Ishikawa (cell line): ENCODE results near the gene CDK5RAP1.

ENCODE experiments used
- CEBPB ChIP-seq: IDR thresholded peaks from 2 replicates; pipeline ENCODE4 v1.6.1; 2012
- CREB1 ChIP-seq: IDR thresholded peaks from 2 replicates; pipeline ENCODE4 v1.6.1; 2012; ENCODE audit warnings: low read depth
- EGR1 ChIP-seq: IDR thresholded peaks from 2 replicates; pipeline ENCODE4 v1.6.1; 2012
- EP300 ChIP-seq: IDR thresholded peaks from 2 replicates; pipeline ENCODE4 v1.6.1; 2012; ENCODE audit warnings: borderline replicate concordance
- FOXM1 ChIP-seq: IDR thresholded peaks from 2 replicates; pipeline ENCODE4 v1.6.1; 2012; ENCODE audit warnings: low read depth, borderline replicate concordance
- MAX ChIP-seq: IDR thresholded peaks from 2 replicates; pipeline ENCODE4 v1.6.1; 2012
- NFIC ChIP-seq: IDR thresholded peaks from 2 replicates; pipeline ENCODE4 v1.6.1; 2012
- RAD21 ChIP-seq: IDR thresholded peaks from 2 replicates; pipeline ENCODE4 v1.6.1; 2012; ENCODE audit warnings: low read depth
- REST ChIP-seq: IDR thresholded peaks from 2 replicates; pipeline ENCODE4 v1.6.1; 2012; ENCODE audit warnings: low read depth, mild to moderate bottlenecking
- TAF1 ChIP-seq: IDR thresholded peaks from 2 replicates; pipeline ENCODE4 v1.6.1; 2012; ENCODE audit warnings: low read depth, mild to moderate bottlenecking
- TCF12 ChIP-seq: IDR thresholded peaks from 2 replicates; pipeline ENCODE4 v1.6.1; 2012; ENCODE audit warnings: low read depth
- TEAD4 ChIP-seq: IDR thresholded peaks from 2 replicates; pipeline ENCODE4 v1.6.1; 2012
- USF1 ChIP-seq: IDR thresholded peaks from 2 replicates; pipeline ENCODE4 v1.6.1; 2012
- YY1 ChIP-seq: IDR thresholded peaks from 2 replicates; pipeline ENCODE4 v1.6.1; 2012; ENCODE audit warnings: low read depth
- ZBTB7A ChIP-seq: IDR thresholded peaks from 2 replicates; pipeline ENCODE4 v1.6.1; 2012; ENCODE audit warnings: low read depth

The CDK5RAP1 gene

GRCh38 chr20:33394718-33395117 lies 6.6 kb downstream of the CDK5RAP1 start:
- TF ChIP-seq TAF1 (no peak), EGR1 (no peak), FOXM1 (no peak), CEBPB (no peak), YY1 (no peak), ZBTB7A (no peak), EP300 (no peak), NFIC (no peak), USF1 (no peak), TCF12 (no peak), REST (no peak), RAD21 (no peak), CREB1 (no peak), TEAD4 (no peak), MAX (no peak)

- no peak for TF ChIP-seq CREB1
- TF ChIP-seq TAF1: no peak
- TF ChIP-seq EGR1: no peak
- TF ChIP-seq FOXM1: no peak
- TF ChIP-seq EP300: no peak
- no peak for TF ChIP-seq REST
- TF ChIP-seq MAX: no peak
- no peak for TF ChIP-seq USF1
- no peak for TF ChIP-seq NFIC
- TF ChIP-seq RAD21: no peak
- no peak for TF ChIP-seq TEAD4
- TF ChIP-seq TCF12: no peak
- no peak for TF ChIP-seq CEBPB
- no peak for TF ChIP-seq ZBTB7A
- TF ChIP-seq YY1: no peak
These were observed 7.7 kb downstream of the CDK5RAP1 start for GRCh38 chr20:33393609-33394008.

DNA sequence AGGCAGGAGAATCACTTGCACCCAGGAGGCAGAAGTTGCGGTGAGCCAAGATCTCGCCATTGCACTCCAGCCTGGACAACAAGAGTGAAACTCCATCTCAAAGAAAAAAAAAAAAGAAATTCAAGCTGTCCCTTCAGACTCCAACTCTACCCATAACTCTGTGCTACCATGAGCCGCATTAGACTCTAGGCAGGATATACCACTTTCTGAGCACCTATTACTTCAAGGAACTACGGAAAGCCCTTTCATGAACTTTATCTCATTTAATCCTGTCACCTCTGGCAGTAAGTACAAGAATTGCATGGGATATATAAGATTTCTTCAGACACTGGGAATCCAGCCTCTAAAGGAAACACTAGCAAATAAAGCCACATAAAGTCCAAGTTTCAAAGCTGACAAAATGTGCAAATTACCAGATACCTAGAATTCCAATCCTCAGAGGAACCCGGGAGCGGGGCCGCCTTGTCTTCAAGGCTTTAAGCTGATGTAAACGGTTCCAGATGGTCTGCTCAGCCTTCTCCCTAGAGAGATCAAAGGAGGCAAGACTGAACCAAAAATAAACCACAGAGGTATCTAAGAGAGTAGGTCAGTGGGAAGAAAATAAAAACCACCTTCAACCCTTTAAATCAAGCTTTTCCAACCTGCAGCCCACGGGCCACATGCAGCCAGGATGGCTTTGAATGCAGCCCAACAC lies 9.4 kb downstream of the CDK5RAP1 start:
- TF ChIP-seq EGR1 (no peak), ZBTB7A (no peak), FOXM1 (no peak), MAX (no peak)

GRCh38 chr20:33388268-33388667 lies 13.1 kb downstream of the CDK5RAP1 start:
- TF ChIP-seq USF1 (no peak), EP300 (no peak), ZBTB7A (no peak), RAD21 (no peak), YY1 (no peak), CEBPB (no peak), EGR1 (no peak), NFIC (no peak), REST (no peak), CREB1 (no peak), MAX (no peak), TAF1 (no peak), FOXM1 (no peak), TEAD4 (no peak), TCF12 (no peak)
